PFSK-1 (cell line): Measurements from ENCODE around the gene PDCD2L.

ENCODE experiments used
- FOXP2 ChIP-seq: optimal IDR thresholded peaks from 2 replicates; pipeline ENCODE3; 2011; ENCODE audit warnings: borderline replicate concordance, control low read depth, inconsistent platforms; ENCODE audit not compliant: insufficient read depth; ENCODE audit errors: extremely low read length, extremely low read depth
- POLR2AphosphoS5 ChIP-seq: IDR thresholded peaks from 2 replicates; pipeline ENCODE4 v1.6.1; 2012; ENCODE audit warnings: low read depth, mild to moderate bottlenecking, control low read depth, low read length, moderate library complexity
- SIN3A ChIP-seq: IDR thresholded peaks from 2 replicates; pipeline ENCODE4 v1.6.1; 2012; ENCODE audit warnings: mild to moderate bottlenecking, low read length, moderate library complexity, borderline replicate concordance; ENCODE audit not compliant: insufficient read depth
- TAF1 ChIP-seq: IDR thresholded peaks from 2 replicates; pipeline ENCODE4 v1.6.1; 2012; ENCODE audit warnings: low read length, control low read depth, borderline replicate concordance; ENCODE audit not compliant: insufficient read depth
- TF ChIP-seq, protein P1 (sequence below), 2 experiments: IDR thresholded peaks; 2 replicates each; pipeline versions ENCODE4 v1.6.1 to v1.8.0; 2011 to 2012; ENCODE audit warnings: low read depth in 2 of 2, low read length in 2 of 2, control low read depth in 1 of 2, inconsistent platforms in 1 of 2, mild to moderate bottlenecking in 1 of 2, moderate library complexity in 1 of 2; ENCODE audit not compliant: insufficient read depth in 1 of 2

The PDCD2L gene

GRCh38 chr19:34364462-34364829, 39.8 kb upstream of the PDCD2L start:
- TF ChIP-seq TAF1 (no peak), FOXP2 (no peak)

DNA sequence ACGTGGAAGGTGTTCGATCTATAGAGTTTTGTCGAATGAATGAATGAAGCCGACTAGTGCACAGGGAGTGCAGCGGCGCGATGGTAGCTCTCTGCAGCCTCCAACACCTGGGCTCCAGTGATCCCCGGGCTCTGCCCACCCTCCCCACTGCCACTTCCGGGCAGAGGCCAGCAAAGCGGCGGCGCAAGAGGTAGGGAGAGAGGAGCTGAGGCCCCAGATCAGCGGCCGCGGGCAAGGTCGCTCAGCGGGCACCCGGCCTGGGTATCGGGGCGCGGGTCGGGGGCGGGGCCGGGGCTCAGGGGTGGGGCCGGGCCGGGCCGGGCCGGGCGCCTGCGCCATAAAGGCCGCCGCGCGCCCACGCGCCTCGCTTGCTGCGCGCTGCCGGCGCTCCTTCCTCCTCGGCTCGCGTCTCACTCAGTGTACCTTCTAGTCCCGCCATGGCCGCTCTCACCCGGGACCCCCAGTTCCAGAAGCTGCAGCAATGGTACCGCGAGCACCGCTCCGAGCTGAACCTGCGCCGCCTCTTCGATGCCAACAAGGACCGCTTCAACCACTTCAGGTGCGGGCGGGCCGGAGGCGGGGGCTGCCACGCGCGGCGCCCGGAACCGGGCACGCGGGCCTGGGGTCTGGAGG, 39.3 kb upstream of the PDCD2L start, which contains the start of gene GPI:
Gene GPI (plus strand): TSS at position 367 of the 633 bp plus-strand sequence. CDS start 71 bp downstream, at position 438.
- TF ChIP-seq TAF1 (0 out of 2 replicates have a peak, but pooled peaks have one; percentile 18), FOXP2 (no peak)

DNA sequence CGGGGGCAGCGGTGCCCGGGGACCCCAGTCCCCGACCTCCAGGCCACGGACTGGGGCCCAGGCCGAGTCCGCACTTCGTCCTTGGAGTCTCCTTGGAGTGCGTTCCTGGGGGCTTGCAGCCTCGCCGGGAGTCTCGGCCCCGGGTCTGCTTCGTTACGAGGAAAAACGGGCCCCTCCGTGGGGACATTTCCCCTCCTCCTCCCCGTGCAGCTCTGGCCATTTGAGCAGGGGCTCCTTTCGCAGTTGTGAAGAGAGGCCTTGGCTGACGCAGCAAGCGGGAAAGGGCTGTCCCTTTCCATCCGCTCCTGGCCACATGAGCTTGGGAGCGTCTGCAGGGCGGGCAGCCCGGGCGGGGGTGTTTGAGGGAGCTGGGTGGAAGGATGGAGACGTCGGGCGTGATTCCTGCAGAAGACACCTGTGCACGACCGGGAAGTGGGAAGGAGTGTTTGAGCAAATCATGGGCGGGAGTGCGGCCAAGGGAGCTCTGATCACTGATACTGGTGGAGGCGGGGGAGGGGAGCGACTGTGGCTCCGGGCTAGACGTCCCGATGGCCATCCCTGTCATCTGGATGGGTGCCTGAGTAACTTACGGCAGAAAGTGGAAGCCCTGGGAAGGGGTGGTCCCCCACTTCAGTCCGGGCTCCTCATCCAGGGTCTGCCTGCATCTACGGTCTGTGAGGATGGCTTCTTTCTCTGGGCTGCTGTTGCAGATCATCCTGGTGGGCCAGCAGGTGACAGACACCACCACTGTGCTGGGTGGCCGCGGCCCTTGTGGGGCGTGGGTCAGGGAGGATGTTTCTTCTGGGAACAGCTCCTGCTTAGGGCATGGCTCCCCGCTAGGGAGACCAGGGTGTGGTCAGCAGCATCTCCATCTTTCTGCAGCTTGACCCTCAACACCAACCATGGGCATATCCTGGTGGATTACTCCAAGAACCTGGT, 38.5 kb upstream of the PDCD2L start:
- TF ChIP-seq, protein P1, sequence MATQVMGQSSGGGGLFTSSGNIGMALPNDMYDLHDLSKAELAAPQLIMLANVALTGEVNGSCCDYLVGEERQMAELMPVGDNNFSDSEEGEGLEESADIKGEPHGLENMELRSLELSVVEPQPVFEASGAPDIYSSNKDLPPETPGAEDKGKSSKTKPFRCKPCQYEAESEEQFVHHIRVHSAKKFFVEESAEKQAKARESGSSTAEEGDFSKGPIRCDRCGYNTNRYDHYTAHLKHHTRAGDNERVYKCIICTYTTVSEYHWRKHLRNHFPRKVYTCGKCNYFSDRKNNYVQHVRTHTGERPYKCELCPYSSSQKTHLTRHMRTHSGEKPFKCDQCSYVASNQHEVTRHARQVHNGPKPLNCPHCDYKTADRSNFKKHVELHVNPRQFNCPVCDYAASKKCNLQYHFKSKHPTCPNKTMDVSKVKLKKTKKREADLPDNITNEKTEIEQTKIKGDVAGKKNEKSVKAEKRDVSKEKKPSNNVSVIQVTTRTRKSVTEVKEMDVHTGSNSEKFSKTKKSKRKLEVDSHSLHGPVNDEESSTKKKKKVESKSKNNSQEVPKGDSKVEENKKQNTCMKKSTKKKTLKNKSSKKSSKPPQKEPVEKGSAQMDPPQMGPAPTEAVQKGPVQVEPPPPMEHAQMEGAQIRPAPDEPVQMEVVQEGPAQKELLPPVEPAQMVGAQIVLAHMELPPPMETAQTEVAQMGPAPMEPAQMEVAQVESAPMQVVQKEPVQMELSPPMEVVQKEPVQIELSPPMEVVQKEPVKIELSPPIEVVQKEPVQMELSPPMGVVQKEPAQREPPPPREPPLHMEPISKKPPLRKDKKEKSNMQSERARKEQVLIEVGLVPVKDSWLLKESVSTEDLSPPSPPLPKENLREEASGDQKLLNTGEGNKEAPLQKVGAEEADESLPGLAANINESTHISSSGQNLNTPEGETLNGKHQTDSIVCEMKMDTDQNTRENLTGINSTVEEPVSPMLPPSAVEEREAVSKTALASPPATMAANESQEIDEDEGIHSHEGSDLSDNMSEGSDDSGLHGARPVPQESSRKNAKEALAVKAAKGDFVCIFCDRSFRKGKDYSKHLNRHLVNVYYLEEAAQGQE (IDR thresholded peaks at IDR 0.05; ENCODE audit: insufficient read depth in 1 of 2, low read depth in 2 of 2, low read length in 2 of 2): no peak
- TF ChIP-seq TAF1 (no peak), SIN3A (0 out of 2 replicates have a peak, but pooled peaks have one; percentile 28), POLR2AphosphoS5 (no peak), FOXP2 (no peak)

DNA sequence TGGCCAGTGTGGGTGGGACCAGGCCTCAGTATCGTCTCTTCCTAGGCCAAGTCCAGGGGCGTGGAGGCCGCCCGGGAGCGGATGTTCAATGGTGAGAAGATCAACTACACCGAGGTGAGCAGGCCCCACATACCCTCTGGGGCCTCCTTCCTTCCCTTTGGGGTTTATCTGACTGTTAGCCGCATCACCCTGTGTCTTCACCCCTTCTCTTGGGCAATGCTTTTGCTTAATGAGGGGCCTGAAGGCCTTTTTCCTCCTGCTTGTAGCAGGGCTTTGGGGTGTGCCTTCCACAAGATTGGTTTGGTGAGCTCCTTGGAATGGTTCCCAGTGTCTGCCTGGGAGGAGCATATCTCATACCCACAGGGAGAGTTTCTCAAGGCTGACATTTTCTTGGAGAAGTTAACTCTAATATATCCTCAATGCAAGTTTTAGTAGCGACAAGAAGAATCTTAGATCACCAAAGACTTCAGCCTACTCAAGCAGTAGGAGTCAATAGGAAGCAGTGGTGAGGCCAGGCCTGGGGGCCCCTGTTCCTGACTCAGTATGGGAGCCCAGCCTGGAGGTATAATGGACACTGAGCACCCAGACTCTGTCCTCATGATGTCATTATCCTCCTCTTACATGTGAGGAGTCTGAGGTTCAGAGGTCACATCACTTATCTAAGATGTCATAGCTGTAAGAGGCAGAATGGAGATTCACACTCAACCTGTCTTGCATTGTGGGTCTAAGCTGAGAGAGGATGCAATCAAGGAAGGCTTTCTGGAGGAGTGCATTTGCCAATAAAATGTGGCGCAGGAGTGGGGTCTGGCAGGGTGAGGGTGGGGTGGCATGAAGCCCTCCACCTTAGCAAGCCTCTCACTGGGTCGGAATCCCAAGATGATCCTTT, 37.2 kb upstream of the PDCD2L start:
- TF ChIP-seq, protein P1 (IDR thresholded peaks at IDR 0.05; ENCODE audit: insufficient read depth in 1 of 2, low read depth in 2 of 2, low read length in 2 of 2): no peak
- TF ChIP-seq TAF1 (no peak), FOXP2 (no peak), SIN3A (no peak), POLR2AphosphoS5 (no peak)

DNA sequence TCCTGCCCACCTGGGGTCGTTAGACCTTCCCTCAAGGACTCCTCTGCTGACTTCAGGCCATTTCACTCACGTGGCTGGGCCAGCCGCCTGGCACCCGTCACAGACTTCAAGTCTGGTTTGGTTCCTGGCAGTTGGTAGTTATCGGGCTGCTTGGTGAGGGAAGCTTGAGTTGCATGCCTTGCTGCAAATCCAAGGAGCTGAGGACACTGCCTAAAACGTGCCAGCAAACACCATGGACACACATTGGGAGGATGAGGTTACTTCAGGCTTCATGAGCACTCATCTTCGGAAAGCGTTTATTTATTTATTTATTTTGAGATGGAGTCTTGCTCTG, 36.6 kb upstream of the PDCD2L start:
- TF ChIP-seq, protein P1 (IDR thresholded peaks at IDR 0.05; ENCODE audit: insufficient read depth in 1 of 2, low read depth in 2 of 2, low read length in 2 of 2): no peak
- TF ChIP-seq POLR2AphosphoS5 (no peak), FOXP2 (no peak), TAF1 (no peak), SIN3A (no peak)
